PC-9 (cell line): Measurements from ENCODE around the gene DTNBP1. TPM values are rescaled to one million over a fixed set of nuclear protein-coding genes. Genes with fewer than 3 reads are reported as not detected.

ENCODE experiments used
- BruUV-seq: library from RNA; stranded (reverse); fragments of 400-500 nt; replicated peaks from 2 replicates; lab custom pipeline; 2021; lab: Mats Ljungman, UMichigan
- CTCF ChIA-PET: fragments of 300-600 bp; sonication (Branson Sonifier 250); formaldehyde crosslinking; loops from one replicate; lab custom pipeline; 2022; ENCODE audit warnings: antibody characterized with exemption; lab: Charles Lee
- POLR2A ChIA-PET: fragments of 300-600 bp; sonication (Branson Sonifier 250); formaldehyde crosslinking; loops from one replicate; lab custom pipeline; 2022; ENCODE audit warnings: antibody characterized with exemption; ENCODE audit not compliant: unreplicated experiment; lab: Charles Lee
- DNase-seq, 2 experiments: peaks; one replicate each; pipeline versions ENCODE4 v3.0.0 to v3.0.0-alpha.2; 2015 to 2022; ENCODE audit warnings: mixed read lengths in 1 of 2
- H2AFZ ChIP-seq: fragments of 200-600 bp; sonication (generic); 2 replicates; pipeline ENCODE4 v1.8.1; 2017; ENCODE audit warnings: antibody characterized with exemption
- H3F3A ChIP-seq: fragments of 200-600 bp; sonication (generic); 2 replicates; pipeline ENCODE4 v1.8.1; 2017; ENCODE audit warnings: antibody characterized with exemption, mild to moderate bottlenecking, low read depth; ENCODE audit not compliant: insufficient read depth
- H3K27ac ChIP-seq: fragments of 200-600 bp; sonication (generic); 2 replicates; pipeline ENCODE4 v1.6.1; 2016; ENCODE audit warnings: mixed run types
- H3K27me3 ChIP-seq: fragments of 200-600 bp; sonication (generic); 2 replicates; pipeline ENCODE4 v1.6.1; 2016; ENCODE audit warnings: low read depth, mixed run types; ENCODE audit not compliant: insufficient read depth
- H3K36me3 ChIP-seq: fragments of 200-600 bp; sonication (generic); 2 replicates; pipeline ENCODE4 v1.6.1; 2016; ENCODE audit warnings: low read depth, mixed run types
- H3K4me1 ChIP-seq: fragments of 200-600 bp; sonication (generic); replicated peaks from 2 replicates; pipeline ENCODE4 v1.6.1; 2016; ENCODE audit warnings: mixed run types; ENCODE audit not compliant: insufficient read depth
- H3K4me2 ChIP-seq: fragments of 200-600 bp; sonication (generic); 2 replicates; pipeline ENCODE4 v1.6.1; 2017; ENCODE audit warnings: mixed run types
- H3K4me3 ChIP-seq: fragments of 200-600 bp; sonication (generic); 2 replicates; pipeline ENCODE4 v1.6.1; 2016; ENCODE audit warnings: mixed run types
- H3K79me2 ChIP-seq: fragments of 200-600 bp; sonication (generic); 2 replicates; pipeline ENCODE4 v1.6.1; 2017; ENCODE audit warnings: low read depth, mixed run types
- H3K9me2 ChIP-seq: fragments of 200-600 bp; sonication (generic); 2 replicates; pipeline ENCODE4 v1.8.1; 2017; ENCODE audit warnings: mild to moderate bottlenecking; ENCODE audit not compliant: insufficient read depth
- H3K9me3 ChIP-seq: fragments of 200-600 bp; sonication (generic); 2 replicates; pipeline ENCODE4 v1.8.1; 2016; ENCODE audit warnings: low read depth; ENCODE audit not compliant: insufficient read depth
- H4K20me1 ChIP-seq: fragments of 200-600 bp; sonication (generic); 2 replicates; pipeline ENCODE4 v1.8.1; 2017; ENCODE audit not compliant: insufficient read depth
- EZH2 ChIP-seq: fragments of 200-600 bp; sonication (generic); IDR thresholded peaks from 2 replicates; pipeline ENCODE4 v1.8.0; 2017; ENCODE audit warnings: antibody characterized with exemption, low read depth
- intact Hi-C: fragments of 100-400 bp; cut with micrococcal nuclease; formaldehyde crosslinking; loops from one replicate; pipeline ENCODE4 v1.10.0; 2022; ENCODE audit not compliant: unreplicated experiment
- total RNA-seq: library from RNA; stranded (reverse); gene quantifications from 2 replicates; pipeline ENCODE4 v1.2.3, GENCODE V29; 2021
- TF ChIP-seq, protein P1 (sequence below): fragments of 200-600 bp; sonication (generic); conservative IDR thresholded peaks from 2 replicates; pipeline ENCODE4 v1.6.1; 2017; ENCODE audit warnings: mixed run types, antibody characterized with exemption, mild to moderate bottlenecking, moderate library complexity

The DTNBP1 gene
- total RNA-seq, 1 experiment from 2014 or later = 9.1 TPM

DNA sequence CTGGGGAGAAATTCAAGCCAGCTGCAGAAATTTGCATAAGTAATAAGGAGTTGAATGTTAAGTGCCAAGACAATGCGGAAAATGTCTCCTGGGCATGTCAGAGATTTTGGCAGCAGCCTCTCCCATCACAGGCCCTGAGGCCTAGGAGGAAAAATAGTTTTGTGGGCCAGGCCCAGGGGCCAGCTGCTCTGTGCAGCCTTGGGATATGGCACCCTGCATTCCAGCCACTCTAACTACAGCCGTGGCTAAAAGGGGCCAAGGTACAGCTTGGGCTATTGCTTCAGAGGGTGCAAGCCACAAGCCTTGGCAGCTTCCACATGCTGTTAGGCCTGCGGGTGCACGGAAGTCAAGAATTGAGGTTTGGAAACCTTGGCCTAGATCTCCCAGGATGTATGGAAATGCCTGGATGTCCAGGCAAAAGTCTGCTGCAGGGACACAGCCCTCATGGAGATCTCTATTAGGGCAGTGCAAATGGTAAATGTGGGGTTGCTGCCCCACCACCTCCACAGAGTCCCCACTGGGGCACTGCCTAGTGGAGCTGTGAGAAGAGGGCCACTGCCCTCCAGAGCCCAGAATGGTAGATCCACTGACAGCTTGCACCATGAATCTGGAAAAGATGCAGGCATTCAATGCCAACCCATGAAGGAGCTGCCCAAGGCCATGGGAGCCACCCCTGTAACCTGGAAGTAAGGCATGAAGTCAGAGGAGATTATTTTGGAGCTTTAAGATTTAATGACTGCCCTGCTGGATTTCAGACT lies 126.5 kb downstream of the DTNBP1 start:
- H3F3A ChIP-seq = no peaks in the 10 kb centered on the region
- H2AFZ ChIP-seq = no peak overlapping the region
- no peaks in the 10 kb centered on the region for H3K27me3 ChIP-seq
- H3K9me2 ChIP-seq = no peaks in the 10 kb centered on the region
- H3K79me2 ChIP-seq = no peaks in the 10 kb centered on the region
- TF ChIP-seq EZH2 = no peak
- TF ChIP-seq, protein P1, sequence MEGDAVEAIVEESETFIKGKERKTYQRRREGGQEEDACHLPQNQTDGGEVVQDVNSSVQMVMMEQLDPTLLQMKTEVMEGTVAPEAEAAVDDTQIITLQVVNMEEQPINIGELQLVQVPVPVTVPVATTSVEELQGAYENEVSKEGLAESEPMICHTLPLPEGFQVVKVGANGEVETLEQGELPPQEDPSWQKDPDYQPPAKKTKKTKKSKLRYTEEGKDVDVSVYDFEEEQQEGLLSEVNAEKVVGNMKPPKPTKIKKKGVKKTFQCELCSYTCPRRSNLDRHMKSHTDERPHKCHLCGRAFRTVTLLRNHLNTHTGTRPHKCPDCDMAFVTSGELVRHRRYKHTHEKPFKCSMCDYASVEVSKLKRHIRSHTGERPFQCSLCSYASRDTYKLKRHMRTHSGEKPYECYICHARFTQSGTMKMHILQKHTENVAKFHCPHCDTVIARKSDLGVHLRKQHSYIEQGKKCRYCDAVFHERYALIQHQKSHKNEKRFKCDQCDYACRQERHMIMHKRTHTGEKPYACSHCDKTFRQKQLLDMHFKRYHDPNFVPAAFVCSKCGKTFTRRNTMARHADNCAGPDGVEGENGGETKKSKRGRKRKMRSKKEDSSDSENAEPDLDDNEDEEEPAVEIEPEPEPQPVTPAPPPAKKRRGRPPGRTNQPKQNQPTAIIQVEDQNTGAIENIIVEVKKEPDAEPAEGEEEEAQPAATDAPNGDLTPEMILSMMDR = no peak
- BruUV-seq = no TSS peak
- ChIA-PET POLR2A (no interaction called here), CTCF (no interaction called here)
- H3K4me1 ChIP-seq = no peaks in the 10 kb centered on the region
- no peak overlapping the region for H3K4me2 ChIP-seq
- intact Hi-C loops = no loop called here
- H3K36me3 ChIP-seq = no peaks in the 10 kb centered on the region
- no peaks in the 10 kb centered on the region for H3K9me3 ChIP-seq
- H3K4me3 ChIP-seq = no peak overlapping the region
- no peak overlapping the region for H3K27ac ChIP-seq
- H4K20me1 ChIP-seq = no peaks in the 10 kb centered on the region
- DNase-seq = no peak

DNA sequence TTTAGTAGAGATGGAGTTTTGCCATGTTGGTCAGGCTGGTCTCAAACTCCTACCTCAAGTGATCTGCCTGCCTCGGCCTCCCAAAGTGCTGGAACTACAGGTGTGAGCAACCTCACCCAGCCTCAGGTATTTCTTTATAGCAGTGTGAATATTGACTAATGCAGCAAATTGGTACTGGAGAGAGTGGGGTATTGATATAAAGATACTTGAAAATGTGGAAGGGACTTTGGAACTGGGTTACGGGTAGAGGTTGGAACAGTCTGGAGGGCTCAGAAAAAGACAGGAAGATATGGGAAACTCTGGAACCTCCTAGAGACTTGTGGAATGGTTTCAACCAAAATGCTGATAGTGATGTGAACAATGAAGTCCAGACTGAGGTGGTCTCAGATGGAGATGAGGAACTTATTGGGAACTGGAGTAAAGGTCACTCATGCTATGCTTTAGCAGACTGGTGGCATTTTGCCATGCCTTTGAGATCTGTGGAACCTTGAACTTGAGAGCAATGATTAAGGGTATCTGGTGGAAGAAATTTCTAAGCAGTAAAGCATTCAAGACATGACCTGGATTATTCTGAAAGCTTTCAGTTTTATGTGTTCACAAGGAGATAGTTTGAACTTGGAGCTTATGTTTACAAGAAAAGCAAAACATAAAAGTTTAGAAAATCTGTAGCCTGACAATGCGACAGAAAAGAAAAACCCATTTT lies 127.2 kb downstream of the DTNBP1 start:
- Histone ChIP-seq H3K27me3 (no peaks in the 10 kb centered on the region), H3F3A (no peaks in the 10 kb centered on the region), H3K27ac (no peak overlapping the region), H3K9me2 (no peaks in the 10 kb centered on the region), H3K4me2 (no peak overlapping the region), H3K4me1 (no peaks in the 10 kb centered on the region), H3K4me3 (no peak overlapping the region), H2AFZ (no peak overlapping the region), H4K20me1 (no peaks in the 10 kb centered on the region), H3K36me3 (no peaks in the 10 kb centered on the region), H3K9me3 (no peaks in the 10 kb centered on the region), H3K79me2 (no peaks in the 10 kb centered on the region)
- no TSS peak for BruUV-seq
- TF ChIP-seq, protein P1 = no peak
- no peak for DNase-seq
- intact Hi-C loops = no loop called here
- CTCF ChIA-PET = no interaction called here
- POLR2A ChIA-PET = no interaction called here

DNA sequence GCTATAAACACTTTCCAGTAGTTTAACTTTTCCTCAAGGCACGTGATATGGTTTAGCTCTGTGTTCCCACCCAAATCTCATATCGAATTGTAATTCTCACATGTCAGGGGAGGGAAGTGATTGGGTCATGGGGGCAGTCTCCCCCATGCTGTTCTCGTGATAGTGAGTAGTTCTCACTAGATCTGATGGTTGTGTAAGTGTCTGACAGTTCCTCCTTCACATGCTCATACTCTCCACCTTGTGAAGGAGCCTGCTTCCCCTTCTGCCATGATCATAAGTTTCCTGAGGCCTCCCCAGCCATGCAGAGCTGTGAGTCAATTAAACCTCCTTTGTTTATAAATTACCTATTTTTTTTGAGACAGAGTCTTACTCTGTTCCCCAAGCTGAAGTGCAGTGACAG lies 127.9 kb downstream of the DTNBP1 start:
- ChIA-PET POLR2A (no interaction called here), CTCF (no interaction called here)
- H3K36me3 ChIP-seq = no peaks in the 10 kb centered on the region
- H3K9me3 ChIP-seq = no peaks in the 10 kb centered on the region
- no peaks in the 10 kb centered on the region for H3K4me1 ChIP-seq
- intact Hi-C loops = no loop called here
- no peak overlapping the region for H3K4me2 ChIP-seq
- H3F3A ChIP-seq = no peaks in the 10 kb centered on the region
- H2AFZ ChIP-seq = no peak overlapping the region
- no TSS peak for BruUV-seq
- DNase-seq = no peak
- H3K27ac ChIP-seq = no peak overlapping the region
- H3K27me3 ChIP-seq = no peaks in the 10 kb centered on the region
- H4K20me1 ChIP-seq = no peaks in the 10 kb centered on the region
- no peaks in the 10 kb centered on the region for H3K79me2 ChIP-seq
- no peak for TF ChIP-seq EZH2
- TF ChIP-seq, protein P1 = no peak
- no peaks in the 10 kb centered on the region for H3K9me2 ChIP-seq
- no peak overlapping the region for H3K4me3 ChIP-seq
